Measurements from ENCODE around the gene CCDC88C. TPM values are rescaled to one million over a fixed set of nuclear protein-coding genes. Genes with fewer than 3 reads are reported as not detected.

Gene CCDC88C
- total RNA-seq, 1 experiment from 2014 or later, result 6.1 TPM

- DNase-seq (ENCODE audit: low read depth), result no peak
These were observed 110.0 kb downstream of the CCDC88C start for GRCh38 chr14:91307652-91308051.

GRCh38 chr14:91307046-91307445 lies 110.6 kb downstream of the CCDC88C start:
- DNase-seq (ENCODE audit: low read depth), result no peak

- no peak for DNase-seq (ENCODE audit: low read depth)
These were observed 111.1 kb downstream of the CCDC88C start for GRCh38 chr14:91306547-91306946.

DNA sequence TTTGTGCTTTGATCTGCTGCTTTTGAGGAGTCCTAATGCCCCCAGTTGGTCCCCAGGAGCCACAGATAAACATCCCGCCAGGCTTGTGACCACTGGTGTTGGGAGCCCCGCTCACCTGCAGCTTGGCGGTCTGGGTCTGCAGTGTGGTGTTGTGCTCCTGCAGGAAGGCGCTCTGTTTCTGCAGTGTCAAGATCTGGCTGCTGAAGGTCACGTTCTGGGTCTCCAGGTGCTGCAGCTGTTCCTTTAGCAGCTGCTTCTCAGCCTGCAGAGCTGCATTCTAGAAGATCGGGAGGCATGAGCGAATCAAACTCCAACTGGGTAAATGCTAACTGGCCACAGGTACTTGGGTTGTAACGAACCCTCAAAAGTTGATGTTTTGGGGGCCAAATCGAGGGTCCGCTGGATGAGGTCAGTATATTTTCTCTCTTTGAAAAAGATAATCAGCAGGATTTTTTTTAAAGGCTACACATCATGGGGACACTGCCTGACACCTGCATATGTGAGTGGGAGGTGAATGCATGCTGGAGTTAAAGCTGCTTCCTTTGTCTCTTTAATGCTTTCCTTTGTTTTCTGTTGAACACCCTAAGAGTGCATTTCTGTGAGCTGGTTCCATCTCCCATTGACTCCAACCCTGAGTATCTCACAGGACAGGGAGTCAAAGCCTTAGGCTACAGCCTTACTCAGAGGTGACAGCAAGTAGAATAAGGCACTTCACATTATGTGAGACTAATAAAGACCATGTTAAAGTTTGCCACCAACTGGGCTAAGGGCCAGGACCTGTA lies 111.8 kb downstream of the CCDC88C start:
- no peak for DNase-seq (ENCODE audit: low read depth)

DNA sequence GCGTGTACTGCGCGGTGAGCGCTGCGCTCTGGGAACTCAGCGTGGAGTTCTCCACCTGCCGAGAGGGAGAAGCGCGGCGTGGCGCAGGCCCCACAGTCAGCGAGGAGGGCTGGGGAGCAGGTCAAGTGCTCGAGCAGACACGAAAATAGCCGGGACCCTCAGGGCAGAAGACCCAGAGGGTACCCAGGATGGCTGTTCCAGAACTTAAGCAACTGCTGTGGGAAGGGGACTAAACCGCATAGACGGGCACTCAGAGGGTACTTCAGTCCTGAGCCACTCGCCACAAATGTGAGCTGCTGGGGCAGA lies 113.7 kb downstream of the CCDC88C start:
- DNase-seq (ENCODE audit: low read depth), result no peak

- peak; percentile 58 for DNase-seq (ENCODE audit: low read depth)
These were observed 114.3 kb downstream of the CCDC88C start for GRCh38 chr14:91303091-91303923.

DNA sequence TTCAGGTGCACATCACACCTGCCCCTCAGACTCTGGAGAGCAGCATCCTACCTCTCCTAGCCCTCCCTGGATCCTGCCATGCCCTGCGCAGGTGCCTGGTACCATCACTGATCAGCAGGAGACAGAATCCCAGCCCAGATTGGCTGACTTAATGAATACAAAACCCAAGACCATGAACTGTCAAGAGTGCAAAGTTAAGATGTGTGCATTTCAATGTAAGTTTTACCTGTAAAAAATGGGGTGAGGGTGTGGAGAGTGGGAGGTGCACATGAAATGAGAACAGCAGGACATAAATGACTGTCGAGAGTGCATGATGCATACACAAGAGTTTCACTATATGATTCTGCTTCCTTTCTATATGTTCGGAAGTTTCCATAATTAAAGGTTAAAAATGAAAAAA lies 115.2 kb downstream of the CCDC88C start:
- DNase-seq (ENCODE audit: low read depth), result no peak

DNA sequence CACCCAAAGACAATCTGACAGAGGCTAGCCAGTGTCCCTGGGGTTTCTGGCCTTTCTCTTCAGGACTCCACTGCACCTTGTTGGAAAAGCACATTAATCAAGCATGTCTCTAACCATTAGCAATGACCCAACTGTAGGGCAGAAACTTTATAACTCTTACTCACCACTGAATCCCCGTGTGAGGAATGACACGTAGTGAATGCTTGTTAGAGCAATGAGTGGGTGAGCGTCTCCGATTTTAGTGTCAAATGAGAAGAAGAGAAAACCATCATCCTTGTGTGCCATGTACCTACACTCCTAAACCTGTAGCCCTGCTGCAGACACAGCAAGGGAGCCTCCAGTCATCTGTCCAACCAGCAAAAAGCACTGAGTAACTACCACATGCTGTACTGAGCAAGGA lies 116.7 kb downstream of the CCDC88C start:
- no peak for DNase-seq (ENCODE audit: low read depth)

DNA sequence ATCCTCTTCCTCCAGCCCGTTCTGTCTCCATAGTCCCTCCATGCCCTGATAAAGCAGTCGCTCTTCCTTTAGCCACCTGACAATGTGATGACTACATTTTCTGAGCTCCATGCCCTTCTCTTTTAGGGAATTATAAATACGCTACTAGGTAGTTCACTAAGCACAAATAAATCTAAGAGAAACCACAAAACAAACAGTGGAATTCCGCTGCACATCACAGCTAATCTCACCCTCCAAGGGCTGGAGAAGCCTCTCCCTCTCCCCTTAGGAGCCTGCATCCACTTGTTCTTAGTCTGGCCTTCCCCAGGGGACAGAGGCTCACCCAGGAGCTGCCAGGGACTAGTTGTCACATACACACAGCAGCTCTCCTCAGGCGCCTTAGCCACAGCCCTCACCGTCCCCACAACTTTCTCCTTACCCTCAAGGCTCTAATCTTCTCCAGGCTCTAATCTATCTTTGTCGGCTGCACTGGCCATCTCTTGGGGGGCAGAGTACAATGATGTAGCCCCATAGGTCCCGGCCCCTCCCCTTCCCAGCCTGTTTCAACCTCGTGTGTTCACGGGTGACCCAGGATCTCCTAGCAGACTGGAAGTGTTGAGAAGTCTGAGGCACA lies 117.2 kb downstream of the CCDC88C start:
- no peak for DNase-seq (ENCODE audit: low read depth)

GRCh38 chr14:91299121-91300115 lies 118.2 kb downstream of the CCDC88C start:
- DNase-seq (ENCODE audit: low read depth), result no peak

GRCh38 chr14:91298576-91298975 lies 119.0 kb downstream of the CCDC88C start:
- DNase-seq (ENCODE audit: low read depth), result no peak

GRCh38 chr14:91297081-91297711 lies 120.4 kb downstream of the CCDC88C start:
- DNase-seq (ENCODE audit: low read depth), result no peak

GRCh38 chr14:91295851-91296796 lies 121.5 kb downstream of the CCDC88C start:
- no peak for DNase-seq (ENCODE audit: low read depth)

- no peak for DNase-seq (ENCODE audit: low read depth)
These were observed 122.3 kb downstream of the CCDC88C start for GRCh38 chr14:91295276-91295845.

GRCh38 chr14:91294153-91294552 lies 123.5 kb downstream of the CCDC88C start:
- DNase-seq (ENCODE audit: low read depth), result no peak

DNA sequence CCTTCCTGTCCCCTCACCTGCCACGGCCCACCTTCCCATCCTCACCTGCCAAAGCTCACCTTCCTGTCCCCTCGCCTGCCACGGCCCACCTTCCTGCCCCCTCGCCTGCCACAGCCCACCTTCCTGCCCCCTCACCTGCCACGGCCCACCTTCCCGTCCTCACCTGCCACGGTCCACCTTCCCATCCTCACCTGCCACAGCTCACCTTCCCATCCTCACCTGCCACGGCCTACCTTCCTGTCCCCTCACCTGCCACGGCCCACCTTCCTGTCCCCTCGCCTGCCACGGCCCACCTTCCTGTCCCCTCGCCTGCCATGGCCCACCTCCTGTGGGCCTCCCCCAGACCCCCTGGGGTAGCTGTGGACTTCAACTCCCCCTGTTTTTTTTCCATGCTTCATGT lies 124.3 kb downstream of the CCDC88C start:
- no peak for DNase-seq (ENCODE audit: low read depth)

- no peak for DNase-seq (ENCODE audit: low read depth)
These were observed 125.1 kb downstream of the CCDC88C start for GRCh38 chr14:91292491-91292890.

DNA sequence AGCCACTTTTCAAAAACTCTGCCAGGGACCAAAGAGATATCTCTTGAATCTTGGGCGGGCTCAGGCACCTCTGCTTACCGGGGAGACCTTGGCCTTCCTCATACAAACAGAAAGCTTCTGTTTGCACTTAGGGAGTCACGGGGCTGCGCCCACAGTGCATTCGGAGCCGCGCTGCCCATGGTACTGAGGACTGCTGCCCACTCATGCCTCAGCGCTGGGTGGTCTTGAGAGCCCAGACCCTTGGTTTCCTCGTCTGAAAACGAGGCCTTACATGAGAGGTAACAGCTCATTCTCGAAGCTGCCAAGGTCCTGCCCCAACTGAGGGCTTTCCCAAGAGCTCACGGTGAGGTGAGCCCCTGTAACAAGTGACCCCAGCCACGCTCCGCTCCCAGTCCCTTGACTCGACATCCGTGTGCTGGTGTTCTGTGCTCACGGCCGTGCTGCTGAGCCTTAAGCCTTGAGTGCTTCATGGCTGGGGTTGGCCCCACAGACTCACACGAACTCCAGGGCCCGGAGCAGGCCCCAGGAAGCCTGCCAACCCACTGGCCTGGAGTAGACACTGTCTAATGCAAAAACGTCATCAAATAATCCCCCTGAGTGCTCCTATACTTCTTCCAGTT lies 125.7 kb downstream of the CCDC88C start:
- no peak for DNase-seq (ENCODE audit: low read depth)

GRCh38 chr14:91290986-91291385 lies 126.6 kb downstream of the CCDC88C start:
- DNase-seq (ENCODE audit: low read depth), result no peak
